ENCODE results near the gene AP5M1. TPM values are rescaled to one million over a fixed set of nuclear protein-coding genes. Genes with fewer than 3 reads are reported as not detected.
A peak's percentile ranks its signal among the peaks of the same experiment; 100 is the strongest.
"Not testable (repeated sequence)": the region's sequence is repeated elsewhere in the genome, so short reads cannot be mapped to it uniquely, and the experiment has no call there.

Gene AP5M1
- total RNA-seq, 1 donor from 2014 or later = 11.6 TPM

- peak; percentile 50 for FAIRE-seq
- TF ChIP-seq CTCF (IDR thresholded peaks at IDR 0.05; ENCODE audit: insufficient read depth, low read length, severe bottlenecking) = no peak
- DNase-seq (ENCODE audit: low read depth) = no peak
These were observed 61.1 kb downstream of the AP5M1 start for GRCh38 chr14:57329833-57330232.

GRCh38 chr14:57332475-57332874 lies 63.7 kb downstream of the AP5M1 start:
- not testable (repeated sequence) for H3K4me3 ChIP-seq (ENCODE audit: low read depth, low read length); H3K36me3 ChIP-seq (ENCODE audit: control insufficient read depth, insufficient read depth, low read length); H3K27me3 ChIP-seq (ENCODE audit: control insufficient read depth, insufficient read depth, low read length); FAIRE-seq
- DNase-seq (ENCODE audit: low read depth) = peak; percentile 41

More at GRCh38 chr14:57329833-57330232, 61.1 kb downstream of the AP5M1 start:
- Histone ChIP-seq H3K4me3 (ENCODE audit: low read depth, low read length) (no peak overlapping the region), H3K27me3 (ENCODE audit: control insufficient read depth, insufficient read depth, low read length) (peaks cover 1% of the 10 kb centered on the region), H3K36me3 (ENCODE audit: control insufficient read depth, insufficient read depth, low read length) (no peaks in the 10 kb centered on the region)

- not testable (repeated sequence) for FAIRE-seq
These were observed 65.0 kb downstream of the AP5M1 start for GRCh38 chr14:57333726-57334125.

GRCh38 chr14:57343545-57344297 lies 75.0 kb downstream of the AP5M1 start:
- FAIRE-seq; H3K4me3 ChIP-seq (ENCODE audit: low read depth, low read length): not testable (repeated sequence)

More at GRCh38 chr14:57333726-57334125, 65.0 kb downstream of the AP5M1 start:
- not testable (repeated sequence) for H3K36me3 ChIP-seq (ENCODE audit: control insufficient read depth, insufficient read depth, low read length); DNase-seq (ENCODE audit: low read depth); H3K4me3 ChIP-seq (ENCODE audit: low read depth, low read length); H3K27me3 ChIP-seq (ENCODE audit: control insufficient read depth, insufficient read depth, low read length)

GRCh38 chr14:57345106-57345505 lies 76.3 kb downstream of the AP5M1 start:
- DNase-seq (ENCODE audit: low read depth) = no peak
- FAIRE-seq = peak; percentile 36
- no peak for TF ChIP-seq CTCF (IDR thresholded peaks at IDR 0.05; ENCODE audit: insufficient read depth, low read length, severe bottlenecking)
- Histone ChIP-seq H3K4me3 (ENCODE audit: low read depth, low read length) (no peak overlapping the region), H3K36me3 (ENCODE audit: control insufficient read depth, insufficient read depth, low read length) (no peaks in the 10 kb centered on the region), H3K27me3 (ENCODE audit: control insufficient read depth, insufficient read depth, low read length) (no peaks in the 10 kb centered on the region)

More at GRCh38 chr14:57343545-57344297, 75.0 kb downstream of the AP5M1 start:
- not testable (repeated sequence) for H3K27me3 ChIP-seq (ENCODE audit: control insufficient read depth, insufficient read depth, low read length); H3K36me3 ChIP-seq (ENCODE audit: control insufficient read depth, insufficient read depth, low read length); DNase-seq (ENCODE audit: low read depth)

- no peak for DNase-seq (ENCODE audit: low read depth)
- Histone ChIP-seq H3K4me3 (ENCODE audit: low read depth, low read length) (no peak overlapping the region), H3K27me3 (ENCODE audit: control insufficient read depth, insufficient read depth, low read length) (no peaks in the 10 kb centered on the region), H3K36me3 (ENCODE audit: control insufficient read depth, insufficient read depth, low read length) (no peaks in the 10 kb centered on the region)
- no peak for TF ChIP-seq CTCF (IDR thresholded peaks at IDR 0.05; ENCODE audit: insufficient read depth, low read length, severe bottlenecking)
- FAIRE-seq = no peak
These were observed 78.0 kb downstream of the AP5M1 start for GRCh38 chr14:57346741-57347140.

Other genes starting within 250 kb of the AP5M1 start
- gene EXOC5, start 66 bp upstream of the AP5M1 start, total RNA-seq = 28.0 and 35.0 TPM in 2 replicates
- 19.5 and 20.0 TPM in 2 replicates for gene NAA30, start 121.6 kb downstream of the AP5M1 start, total RNA-seq
- not detected in 2 replicates for gene CCDC198, start 224.9 kb downstream of the AP5M1 start, total RNA-seq